ENCODE results near the gene VPREB3.

GRCh38 chr22:23783265-23784150, 29.3 kb upstream of the VPREB3 start:
- TF ChIP-seq CTCF (IDR thresholded peaks at IDR 0.05) (no peak), POLR2A (IDR thresholded peaks at IDR 0.05) (no peak)

Measured in adrenal gland (tissue), 5 donors.